Measurements from ENCODE around the gene XCL1.

XCL1 gene

DNA sequence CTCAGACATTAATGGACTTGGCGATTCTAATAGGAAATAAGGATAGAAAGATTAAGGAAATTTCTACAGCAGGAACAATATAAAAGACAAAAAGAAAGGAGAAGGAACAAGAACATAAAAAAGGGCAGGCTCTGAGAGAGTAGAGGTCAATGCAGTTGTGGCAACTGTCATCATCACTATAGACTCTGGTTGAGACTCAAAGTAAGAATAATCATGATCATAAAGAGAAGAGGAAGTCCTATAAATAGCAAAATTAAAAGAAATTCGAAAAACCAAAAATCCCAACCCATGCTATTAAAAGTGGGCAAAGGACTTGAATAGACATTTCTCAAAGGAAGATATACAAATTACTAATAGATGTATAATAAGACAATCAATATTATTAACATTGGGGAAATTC is 14.4 kb upstream of the XCL1 start:
- TF ChIP-seq SIN3A (IDR thresholded peaks at IDR 0.05; ENCODE audit: borderline replicate concordance, insufficient read depth, low read length) (no peak), TAF1 (IDR thresholded peaks at IDR 0.05; ENCODE audit: borderline replicate concordance, insufficient read depth, low read length) (no peak), FOXP2 (optimal IDR thresholded peaks at IDR 0.05; ENCODE audit: borderline replicate concordance, extremely low read depth, extremely low read length, insufficient read depth) (no peak), POLR2AphosphoS5 (IDR thresholded peaks at IDR 0.05; ENCODE audit: low read depth, low read length) (no peak)
- TF ChIP-seq, protein P1, sequence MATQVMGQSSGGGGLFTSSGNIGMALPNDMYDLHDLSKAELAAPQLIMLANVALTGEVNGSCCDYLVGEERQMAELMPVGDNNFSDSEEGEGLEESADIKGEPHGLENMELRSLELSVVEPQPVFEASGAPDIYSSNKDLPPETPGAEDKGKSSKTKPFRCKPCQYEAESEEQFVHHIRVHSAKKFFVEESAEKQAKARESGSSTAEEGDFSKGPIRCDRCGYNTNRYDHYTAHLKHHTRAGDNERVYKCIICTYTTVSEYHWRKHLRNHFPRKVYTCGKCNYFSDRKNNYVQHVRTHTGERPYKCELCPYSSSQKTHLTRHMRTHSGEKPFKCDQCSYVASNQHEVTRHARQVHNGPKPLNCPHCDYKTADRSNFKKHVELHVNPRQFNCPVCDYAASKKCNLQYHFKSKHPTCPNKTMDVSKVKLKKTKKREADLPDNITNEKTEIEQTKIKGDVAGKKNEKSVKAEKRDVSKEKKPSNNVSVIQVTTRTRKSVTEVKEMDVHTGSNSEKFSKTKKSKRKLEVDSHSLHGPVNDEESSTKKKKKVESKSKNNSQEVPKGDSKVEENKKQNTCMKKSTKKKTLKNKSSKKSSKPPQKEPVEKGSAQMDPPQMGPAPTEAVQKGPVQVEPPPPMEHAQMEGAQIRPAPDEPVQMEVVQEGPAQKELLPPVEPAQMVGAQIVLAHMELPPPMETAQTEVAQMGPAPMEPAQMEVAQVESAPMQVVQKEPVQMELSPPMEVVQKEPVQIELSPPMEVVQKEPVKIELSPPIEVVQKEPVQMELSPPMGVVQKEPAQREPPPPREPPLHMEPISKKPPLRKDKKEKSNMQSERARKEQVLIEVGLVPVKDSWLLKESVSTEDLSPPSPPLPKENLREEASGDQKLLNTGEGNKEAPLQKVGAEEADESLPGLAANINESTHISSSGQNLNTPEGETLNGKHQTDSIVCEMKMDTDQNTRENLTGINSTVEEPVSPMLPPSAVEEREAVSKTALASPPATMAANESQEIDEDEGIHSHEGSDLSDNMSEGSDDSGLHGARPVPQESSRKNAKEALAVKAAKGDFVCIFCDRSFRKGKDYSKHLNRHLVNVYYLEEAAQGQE (IDR thresholded peaks at IDR 0.05; ENCODE audit: insufficient read depth in 1 of 2, low read depth in 2 of 2, low read length in 2 of 2): no peak

GRCh38 chr1:168565825-168566224 is 10.6 kb upstream of the XCL1 start:
- no peak for TF ChIP-seq FOXP2 (optimal IDR thresholded peaks at IDR 0.05; ENCODE audit: borderline replicate concordance, extremely low read depth, extremely low read length, insufficient read depth)

DNA sequence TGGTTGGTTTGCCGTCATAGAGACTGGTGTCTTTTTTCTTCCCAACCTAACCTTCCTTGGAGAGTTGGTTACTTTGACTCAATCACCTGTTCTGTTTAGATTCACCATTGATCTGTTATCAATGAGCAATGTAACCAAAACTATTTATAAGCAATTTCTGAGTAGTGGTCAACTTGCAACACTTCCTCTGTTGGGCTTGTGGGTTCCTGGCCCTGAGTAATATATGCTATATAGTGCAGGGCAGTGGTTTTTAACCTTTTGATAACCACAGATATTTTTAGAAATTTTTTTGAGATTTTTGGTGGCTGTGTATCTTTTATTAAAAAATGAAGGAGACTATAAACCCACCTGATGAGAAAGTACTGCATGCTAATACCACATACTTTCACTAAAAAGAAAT is 9.4 kb upstream of the XCL1 start:
- TF ChIP-seq, protein P1 (IDR thresholded peaks at IDR 0.05; ENCODE audit: insufficient read depth in 1 of 2, low read depth in 2 of 2, low read length in 2 of 2): no peak
- TF ChIP-seq SIN3A (IDR thresholded peaks at IDR 0.05; ENCODE audit: borderline replicate concordance, insufficient read depth, low read length) (no peak), FOXP2 (optimal IDR thresholded peaks at IDR 0.05; ENCODE audit: borderline replicate concordance, extremely low read depth, extremely low read length, insufficient read depth) (no peak), TAF1 (IDR thresholded peaks at IDR 0.05; ENCODE audit: borderline replicate concordance, insufficient read depth, low read length) (no peak)

DNA sequence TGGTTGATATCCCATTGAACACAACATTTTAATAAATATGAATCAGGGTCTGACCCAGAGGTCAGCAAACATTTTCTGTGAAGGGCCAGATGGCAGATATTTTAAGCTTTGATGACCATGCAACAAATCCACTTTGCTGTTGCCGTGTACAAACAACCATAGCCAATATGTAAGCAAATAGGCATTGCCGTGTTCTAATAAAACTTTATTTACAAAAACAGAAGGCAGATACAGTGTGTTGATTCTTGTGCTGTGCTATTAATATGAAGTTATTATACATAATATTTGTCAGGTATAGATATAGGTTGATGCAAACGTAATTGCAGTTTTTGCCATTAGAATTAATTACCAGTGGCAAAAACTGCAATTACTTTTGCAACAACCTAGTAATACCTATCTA is 8.8 kb upstream of the XCL1 start:
- TF ChIP-seq, protein P1 (IDR thresholded peaks at IDR 0.05; ENCODE audit: insufficient read depth in 1 of 2, low read depth in 2 of 2, low read length in 2 of 2): no peak
- no peak for TF ChIP-seq TAF1 (IDR thresholded peaks at IDR 0.05; ENCODE audit: borderline replicate concordance, insufficient read depth, low read length)
- no peak for TF ChIP-seq FOXP2 (optimal IDR thresholded peaks at IDR 0.05; ENCODE audit: borderline replicate concordance, extremely low read depth, extremely low read length, insufficient read depth)
- no peak for TF ChIP-seq SIN3A (IDR thresholded peaks at IDR 0.05; ENCODE audit: borderline replicate concordance, insufficient read depth, low read length)
- no peak for TF ChIP-seq POLR2AphosphoS5 (IDR thresholded peaks at IDR 0.05; ENCODE audit: low read depth, low read length)

DNA sequence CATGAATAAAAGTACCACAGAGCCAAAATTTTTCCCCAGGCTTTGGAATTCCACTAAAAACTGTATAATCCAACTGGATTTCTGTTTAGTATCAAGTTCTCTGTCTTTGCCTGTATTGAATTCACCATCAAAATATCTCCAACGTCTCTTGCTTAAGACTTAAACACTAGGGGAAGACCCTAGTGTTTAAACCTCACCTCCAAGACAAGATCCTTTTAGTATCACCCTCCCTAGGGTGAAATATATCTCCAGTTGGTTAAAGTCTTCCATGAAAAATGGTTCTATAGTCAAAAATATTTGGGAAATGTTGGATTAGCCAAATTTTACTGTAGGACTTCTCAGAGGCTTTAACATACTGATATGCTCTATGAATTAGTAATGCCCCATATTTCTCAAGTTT is 8.1 kb upstream of the XCL1 start:
- TF ChIP-seq, protein P1 (IDR thresholded peaks at IDR 0.05; ENCODE audit: insufficient read depth in 1 of 2, low read depth in 2 of 2, low read length in 2 of 2): no peak
- TF ChIP-seq FOXP2 (optimal IDR thresholded peaks at IDR 0.05; ENCODE audit: borderline replicate concordance, extremely low read depth, extremely low read length, insufficient read depth): no peak
